Hematopoietic multipotent progenitor cell treated with erythropoietin and hydrocortisone succinate and interleukin-3 and kit ligand, for 15 days (in vitro differentiated cells): ENCODE measurements around the gene LRCH3.
"Not testable (repeated sequence)": the region's sequence is repeated elsewhere in the genome, so short reads cannot be mapped to it uniquely, and the experiment has no call there.

Experiments used
- DNase-seq: peaks from one replicate; pipeline ENCODE4 v3.0.0-alpha.2; 2015; ENCODE audit warnings: low spot score

LRCH3 gene

DNA sequence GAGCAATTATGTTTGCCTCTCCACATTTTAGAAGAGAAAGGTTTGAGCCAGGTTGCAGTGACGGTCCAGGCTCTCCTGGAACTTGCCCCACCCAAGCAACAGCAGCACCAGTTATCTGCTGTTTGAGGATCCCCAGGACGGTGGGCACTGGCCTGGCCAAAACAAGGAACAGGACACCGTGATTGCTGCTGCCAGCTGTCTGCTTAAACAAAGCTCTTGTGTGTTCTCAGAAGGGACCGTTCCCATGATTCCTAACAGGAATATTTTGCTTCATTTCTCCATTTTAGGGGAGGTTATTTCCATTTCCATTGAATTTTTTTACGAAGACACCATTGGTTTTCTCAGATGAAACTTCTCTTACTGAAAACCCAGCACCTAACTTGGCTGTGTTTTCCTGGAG, 92.5 kb downstream of the LRCH3 start:
- DNase-seq = no peak

DNA sequence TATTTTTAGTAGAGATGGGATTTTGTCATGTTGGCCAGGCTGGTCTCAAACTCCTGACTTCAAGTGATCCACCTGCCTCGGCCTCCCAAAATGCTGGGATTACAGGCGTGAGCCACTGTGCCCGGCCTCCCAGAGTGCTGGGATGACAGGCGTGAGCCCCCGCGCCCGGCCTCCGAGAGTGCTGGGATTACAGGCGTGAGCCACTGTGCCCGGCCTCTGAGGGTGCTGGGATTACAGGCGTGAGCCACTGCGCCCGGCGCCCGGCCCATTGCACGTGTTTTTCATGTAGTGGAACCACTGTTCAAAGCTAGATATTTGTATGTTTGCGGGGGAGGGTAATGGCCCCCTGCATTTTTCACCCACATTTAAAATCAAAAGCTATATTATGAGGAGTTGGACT, 93.3 kb downstream of the LRCH3 start:
- DNase-seq = not testable (repeated sequence)

DNA sequence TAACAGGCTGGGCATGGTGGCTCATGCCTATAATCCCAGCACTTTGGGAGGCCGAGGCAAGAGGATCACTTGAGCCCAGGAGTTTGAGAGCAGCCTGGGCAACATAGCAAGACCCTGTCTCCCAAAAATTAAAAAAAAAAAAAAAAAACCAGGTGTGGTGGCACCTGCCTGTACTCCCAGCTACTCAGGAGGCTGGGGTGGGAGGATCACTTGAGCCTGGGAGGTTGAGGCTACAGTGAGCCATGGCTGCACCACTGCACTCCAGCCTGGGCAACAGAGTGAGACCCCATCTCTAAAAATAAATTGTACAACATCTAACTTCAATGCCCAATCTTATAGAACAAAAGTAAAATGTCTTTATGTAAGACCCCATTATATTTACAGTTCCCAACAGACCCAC, 95.0 kb downstream of the LRCH3 start:
- DNase-seq = not testable (repeated sequence)

DNA sequence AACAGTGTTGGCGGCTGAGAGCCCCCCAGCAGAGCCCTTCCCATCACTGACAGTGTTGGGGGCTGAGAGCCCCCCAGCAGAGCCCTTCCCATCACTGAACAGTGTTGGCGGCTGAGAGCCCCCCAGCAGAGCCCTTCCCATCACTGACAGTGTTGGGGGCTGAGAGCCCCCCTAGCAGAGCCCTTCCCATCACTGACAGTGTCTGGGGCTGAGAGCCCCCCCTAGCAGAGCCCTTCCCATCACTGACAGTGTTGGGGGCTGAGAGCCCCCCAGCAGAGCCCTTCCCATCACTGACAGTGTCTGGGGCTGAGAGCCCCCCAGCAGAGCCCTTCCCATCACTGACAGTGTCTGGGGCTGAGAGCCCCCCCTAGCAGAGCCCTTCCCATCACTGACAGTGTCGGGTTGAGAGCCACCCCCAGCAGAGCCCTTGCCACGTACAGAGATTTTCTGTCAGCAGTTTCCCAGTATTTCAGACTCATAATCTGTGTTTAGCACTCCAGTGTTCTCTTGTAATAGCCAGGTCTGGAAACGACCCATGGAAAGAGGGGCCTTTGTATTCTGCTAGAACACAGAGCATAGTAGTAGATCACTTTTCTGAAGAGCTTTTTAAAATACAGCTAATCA, 96.5 kb downstream of the LRCH3 start:
- not testable (repeated sequence) for DNase-seq

DNA sequence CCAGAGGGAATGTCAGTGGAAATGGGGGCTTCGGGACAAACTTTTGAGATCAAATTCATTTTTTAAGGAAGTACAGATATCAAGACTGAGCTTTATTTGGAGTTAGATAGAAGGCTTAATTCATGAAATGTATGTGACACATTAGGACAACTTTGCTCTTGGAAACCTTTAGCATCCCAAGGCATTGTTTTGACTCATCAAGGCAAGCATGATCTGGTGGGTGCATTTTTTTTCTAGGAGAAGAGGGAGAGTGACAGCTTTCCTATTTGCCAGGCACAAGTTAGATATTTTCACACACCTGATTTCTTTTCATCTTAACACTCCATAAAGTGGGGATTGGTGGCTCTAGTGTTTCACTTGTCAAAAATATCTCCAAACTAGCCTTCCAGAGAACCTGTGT, 97.5 kb downstream of the LRCH3 start:
- no peak for DNase-seq

DNA sequence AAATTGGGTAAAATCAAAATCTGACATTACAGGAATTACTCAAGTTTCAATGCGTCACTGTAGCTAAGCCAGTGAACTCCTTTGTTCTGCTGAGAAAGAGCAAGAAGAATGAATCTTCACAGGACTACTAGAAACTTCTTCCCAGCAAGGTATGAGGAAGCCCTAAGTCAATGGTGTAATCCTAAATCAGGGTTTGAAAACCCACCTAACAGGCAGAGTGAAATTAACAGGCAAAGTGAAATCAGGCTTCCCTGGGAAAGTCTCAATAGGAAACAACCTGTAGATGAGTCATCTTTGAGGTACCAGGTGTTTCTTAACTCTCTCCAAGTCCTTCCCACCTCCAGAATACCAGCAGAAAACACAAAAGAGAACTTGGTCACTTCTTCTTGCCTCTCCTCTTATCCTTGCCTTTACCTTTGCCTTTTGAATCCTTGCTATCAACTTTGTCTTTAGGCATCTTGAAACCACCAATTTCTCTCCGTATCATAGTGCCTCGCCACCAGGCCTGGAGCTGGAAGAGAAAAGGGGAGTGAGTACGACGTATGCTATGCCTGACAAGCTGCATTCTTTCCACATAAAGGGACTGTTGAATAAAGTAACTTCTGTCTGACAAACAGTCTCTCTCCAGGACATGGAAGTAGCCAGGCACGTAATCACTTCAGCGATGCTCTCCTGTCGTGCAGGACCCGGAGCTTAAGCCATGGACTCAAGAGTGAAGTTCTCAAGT, 98.3 kb downstream of the LRCH3 start:
- no peak for DNase-seq

DNA sequence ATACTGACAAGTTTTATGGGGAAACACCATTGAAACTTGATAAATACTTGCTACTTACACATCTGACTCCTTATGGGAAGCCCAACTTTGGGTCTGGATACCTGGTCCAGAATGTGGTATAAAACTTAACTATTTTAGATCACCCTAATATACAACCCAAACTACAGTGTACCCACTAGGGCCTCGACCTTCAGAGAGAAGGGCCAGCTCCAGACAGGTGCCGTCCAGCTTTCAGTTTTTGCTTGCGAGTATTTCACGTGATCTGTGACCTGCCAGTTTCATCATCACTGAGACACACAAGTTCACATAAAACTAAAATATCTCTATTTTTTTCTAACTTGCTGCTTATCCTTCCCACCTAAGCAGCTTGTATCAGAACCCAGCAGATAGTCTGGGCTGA, 99.6 kb downstream of the LRCH3 start:
- no peak for DNase-seq

DNA sequence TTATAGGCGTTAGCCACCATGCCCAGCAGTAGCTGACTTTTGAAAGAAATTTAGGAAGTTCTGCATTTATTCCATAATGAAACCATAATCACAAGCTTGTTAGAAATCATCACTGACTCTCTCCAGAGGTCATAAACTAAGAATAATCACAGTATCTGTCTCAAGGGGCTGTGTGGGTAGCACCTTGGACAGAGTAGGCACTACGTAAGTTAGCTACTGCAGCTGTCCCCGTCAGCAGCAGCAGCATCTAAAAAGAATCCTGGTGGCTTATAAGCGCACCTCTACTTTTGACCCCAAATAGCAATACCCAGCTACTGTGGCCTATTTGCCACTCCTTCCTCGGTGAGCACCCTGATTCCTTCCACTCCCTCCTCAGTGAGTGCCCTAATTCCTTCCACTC, 101.1 kb downstream of the LRCH3 start:
- no peak for DNase-seq

DNA sequence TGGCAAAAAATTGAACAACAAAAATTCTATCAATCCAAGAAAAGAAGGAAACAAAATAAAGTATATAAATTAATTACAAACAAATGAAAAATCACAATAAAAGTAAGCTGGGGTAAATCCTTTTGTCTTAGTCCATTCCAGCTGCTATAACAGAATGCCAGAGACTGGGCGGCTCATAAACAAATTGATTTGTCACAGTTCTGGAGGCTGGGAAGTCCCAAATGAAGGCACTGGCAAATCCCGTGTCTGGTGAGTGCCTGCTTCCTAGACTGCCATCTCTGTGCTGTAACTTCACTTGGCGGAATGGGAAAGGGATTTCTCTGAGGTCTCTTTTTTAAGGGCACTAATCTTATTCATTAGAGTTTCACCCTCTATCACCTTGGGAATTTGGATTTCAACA, 105.4 kb downstream of the LRCH3 start:
- DNase-seq = no peak

DNA sequence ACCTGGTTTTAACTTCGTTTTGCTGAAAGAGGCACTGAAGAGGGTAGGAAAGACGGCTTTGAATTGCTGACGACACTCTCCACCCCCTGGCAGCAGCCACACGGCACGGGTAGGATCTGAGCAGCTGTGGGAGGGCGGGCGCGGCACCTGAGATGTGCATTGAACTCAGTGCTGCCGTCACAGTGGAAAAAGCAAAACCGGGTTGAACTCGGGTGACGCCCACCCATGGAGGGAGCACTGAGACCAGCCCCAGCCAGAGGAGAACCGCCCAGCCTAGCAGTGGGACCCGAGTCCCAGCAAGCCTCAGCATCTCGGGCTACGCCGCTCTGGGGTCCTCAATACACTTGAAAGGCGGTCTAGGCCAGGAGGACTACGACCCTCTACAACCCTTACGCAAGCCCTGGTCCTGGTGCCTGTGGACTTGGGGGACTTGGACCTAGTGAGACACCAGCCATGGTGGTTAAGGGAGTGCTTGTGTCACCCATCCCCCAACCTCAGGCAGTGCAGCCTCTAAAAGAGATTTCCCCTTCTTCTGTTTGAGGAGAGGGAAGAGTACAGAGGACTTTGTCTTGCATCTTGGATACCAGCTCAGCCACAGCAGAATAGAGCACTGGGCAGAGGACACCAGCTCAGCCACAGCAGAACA, 108.9 kb downstream of the LRCH3 start:
- no peak for DNase-seq

DNA sequence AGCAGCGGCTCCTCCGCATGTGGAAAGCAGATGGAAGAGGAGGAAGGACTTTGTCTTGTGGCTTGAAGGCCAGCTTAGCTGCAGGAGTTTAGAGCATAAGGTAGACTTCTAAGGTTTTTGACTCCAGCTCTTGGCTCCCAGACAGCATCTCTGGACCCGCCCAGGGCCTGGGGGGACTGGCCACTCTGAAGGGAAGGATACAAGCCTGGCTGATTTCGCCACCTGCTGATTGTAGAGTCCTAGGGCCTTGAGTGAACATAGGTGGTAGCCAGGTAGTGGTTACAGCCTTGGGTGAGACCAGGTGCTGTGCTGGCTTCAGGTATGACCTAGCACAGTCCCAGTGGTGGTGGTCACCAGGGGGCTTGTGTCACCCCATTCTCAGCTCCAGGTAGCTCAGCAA, 110.6 kb downstream of the LRCH3 start:
- no peak for DNase-seq

DNA sequence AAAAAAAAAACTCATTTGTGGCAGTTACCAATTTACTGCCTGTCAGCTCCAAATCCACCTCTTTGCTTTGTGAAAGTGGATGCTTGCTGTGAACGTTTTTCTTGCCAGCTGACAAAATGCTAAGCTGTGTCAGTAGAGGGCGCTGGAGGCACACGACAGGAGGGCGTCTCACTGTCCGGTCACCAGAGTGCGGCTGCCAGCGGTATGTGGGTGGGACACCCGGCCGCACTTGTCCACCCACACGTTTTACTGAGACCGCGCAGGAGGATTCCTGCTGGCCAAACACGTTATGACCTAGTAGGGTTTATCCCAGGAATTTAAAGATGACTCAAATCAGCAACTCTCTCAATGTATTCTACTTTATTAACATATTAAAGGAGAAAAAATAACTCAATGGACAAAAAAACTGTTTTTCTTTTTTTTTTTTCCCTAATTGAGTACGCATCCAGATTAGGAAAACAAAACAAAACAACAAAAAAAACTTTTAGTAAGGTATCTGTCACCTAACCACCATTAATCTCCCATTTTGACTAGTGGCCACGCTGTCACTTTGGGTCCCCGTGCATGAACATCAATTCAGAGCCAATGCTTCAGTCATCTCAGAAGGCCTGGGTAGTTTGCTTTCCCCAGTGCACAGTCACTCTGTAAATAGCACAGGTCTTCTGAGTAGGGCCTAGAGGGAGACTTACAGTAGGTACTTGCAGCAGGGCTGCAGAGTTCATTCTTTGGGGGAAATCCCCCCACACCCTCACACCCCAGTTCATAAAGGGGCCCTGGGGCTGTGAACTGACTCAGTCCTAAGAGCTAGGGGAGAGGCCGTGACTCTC, 115.2 kb downstream of the LRCH3 start:
- DNase-seq = peak; percentile 72

DNA sequence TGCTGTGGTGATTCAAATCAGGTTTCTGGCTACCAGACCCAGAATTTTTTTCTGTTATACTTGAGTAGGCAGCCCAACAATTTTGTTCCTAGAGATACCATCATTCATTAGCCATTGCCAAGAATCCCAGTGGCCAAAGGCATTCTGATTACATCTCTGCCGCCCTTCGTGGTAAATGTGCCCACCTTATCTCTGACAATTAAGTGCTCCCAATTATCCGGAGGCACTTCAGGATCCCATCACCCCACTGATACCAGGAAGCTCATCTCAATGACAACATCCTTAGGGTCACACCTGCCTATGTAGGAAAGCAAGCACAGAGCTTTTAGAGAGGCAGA, 115.8 kb downstream of the LRCH3 start:
- DNase-seq = no peak

DNA sequence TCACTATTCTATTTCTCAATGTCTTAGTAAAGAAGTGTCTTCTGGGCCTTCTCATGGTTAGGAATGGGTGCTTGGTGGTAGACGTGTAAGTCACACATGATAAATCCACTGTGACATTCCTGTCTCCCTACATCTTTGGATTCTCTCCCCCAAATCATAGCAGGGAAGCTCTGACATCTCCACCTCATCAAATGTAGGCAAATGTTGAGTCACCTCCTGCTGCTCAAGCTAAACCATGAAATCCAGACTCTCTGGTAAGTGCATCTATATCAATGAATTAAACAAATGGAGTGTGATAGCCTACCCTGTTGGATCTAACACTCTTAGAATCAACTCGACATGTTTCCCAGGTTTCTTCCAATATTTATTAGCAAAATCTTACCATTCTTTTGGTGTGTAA, 116.1 kb downstream of the LRCH3 start:
- DNase-seq = no peak

DNA sequence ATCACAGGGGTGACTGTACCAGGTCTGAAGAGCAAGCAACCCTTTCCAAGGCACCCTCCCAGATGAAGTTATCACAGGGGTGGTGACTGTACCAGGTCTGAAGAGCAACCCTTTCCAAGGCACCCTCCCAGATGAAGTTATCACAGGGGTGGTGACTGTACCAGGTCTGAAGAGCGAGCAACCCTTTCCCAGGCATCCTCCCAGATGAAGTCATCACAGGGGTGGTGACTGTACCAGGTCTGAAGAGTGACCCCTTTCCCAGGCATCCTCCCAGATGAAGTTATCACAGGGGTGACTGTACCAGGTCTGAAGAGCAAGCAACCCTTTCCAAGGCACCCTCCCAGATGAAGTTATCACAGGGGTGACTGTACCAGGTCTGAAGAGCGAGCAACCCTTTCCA, 117.5 kb downstream of the LRCH3 start:
- DNase-seq = not testable (repeated sequence)

DNA sequence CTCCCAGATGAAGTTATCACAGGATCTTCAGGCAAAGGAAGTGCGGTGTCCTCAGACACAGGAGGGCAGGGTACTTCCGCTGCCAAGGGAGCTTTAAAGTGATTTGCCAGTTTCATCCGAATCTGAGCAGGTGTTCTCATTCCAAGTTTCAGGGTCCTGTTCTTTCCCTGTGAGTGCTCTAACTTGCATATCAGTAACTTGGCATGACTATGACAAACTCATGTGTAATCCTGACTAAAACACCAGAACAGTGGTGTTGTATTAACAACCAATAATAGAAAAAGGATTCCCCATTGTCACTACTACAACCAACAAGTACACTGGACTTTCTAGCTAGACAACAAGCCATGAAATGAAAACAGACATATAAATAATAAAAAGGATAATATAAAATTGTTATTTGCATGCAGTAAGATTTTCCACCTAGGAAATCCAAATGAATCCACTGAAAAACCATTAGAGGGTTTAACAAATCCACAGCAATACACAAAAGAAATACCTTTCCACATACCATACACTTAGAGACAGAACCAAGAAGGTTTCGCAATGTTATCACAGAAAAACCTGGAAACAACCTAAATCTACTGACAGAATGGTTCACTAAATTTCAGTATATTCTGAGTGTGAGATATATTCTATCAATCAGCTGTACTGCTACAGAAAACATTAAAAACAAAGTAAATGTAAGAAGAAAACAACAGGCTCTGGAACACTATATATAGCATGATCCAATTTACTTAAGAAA, 118.1 kb downstream of the LRCH3 start:
- DNase-seq = no peak

DNA sequence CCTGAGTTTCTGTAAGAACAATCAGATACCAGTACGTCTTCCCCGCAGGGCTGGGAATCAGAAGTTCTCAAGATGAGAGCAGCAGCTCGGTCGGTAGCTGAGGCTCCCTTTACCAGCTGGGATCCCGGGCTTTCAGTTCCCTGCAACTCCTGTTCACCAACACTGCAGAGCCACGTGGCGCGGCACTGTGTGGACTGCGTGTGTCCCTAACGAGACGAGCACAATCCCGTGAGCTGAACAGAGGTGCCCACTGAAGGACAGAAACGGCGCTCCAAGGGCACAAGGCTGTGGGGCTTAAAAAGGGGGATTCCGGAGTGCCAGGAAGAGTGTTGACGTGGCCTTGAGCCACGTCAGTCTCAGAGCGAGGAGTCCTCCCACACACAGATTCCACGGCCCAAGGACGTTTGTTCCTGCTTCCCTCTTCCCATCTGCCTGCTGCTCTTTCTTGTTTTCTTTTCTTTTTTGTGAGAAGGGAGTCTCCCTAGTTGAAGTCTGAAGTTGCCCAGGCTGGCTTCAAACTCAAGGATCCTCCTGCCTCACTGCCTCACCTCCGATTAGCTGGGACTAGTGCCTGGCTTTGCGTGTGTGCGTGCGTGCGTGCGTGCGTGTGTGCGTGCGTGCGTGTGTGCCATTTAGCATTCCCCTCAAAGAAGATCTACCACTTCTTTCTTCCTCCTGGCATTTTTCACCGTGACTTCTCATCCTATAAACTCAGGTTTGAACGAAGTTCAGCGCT, 121.9 kb downstream of the LRCH3 start:
- DNase-seq = no peak

DNA sequence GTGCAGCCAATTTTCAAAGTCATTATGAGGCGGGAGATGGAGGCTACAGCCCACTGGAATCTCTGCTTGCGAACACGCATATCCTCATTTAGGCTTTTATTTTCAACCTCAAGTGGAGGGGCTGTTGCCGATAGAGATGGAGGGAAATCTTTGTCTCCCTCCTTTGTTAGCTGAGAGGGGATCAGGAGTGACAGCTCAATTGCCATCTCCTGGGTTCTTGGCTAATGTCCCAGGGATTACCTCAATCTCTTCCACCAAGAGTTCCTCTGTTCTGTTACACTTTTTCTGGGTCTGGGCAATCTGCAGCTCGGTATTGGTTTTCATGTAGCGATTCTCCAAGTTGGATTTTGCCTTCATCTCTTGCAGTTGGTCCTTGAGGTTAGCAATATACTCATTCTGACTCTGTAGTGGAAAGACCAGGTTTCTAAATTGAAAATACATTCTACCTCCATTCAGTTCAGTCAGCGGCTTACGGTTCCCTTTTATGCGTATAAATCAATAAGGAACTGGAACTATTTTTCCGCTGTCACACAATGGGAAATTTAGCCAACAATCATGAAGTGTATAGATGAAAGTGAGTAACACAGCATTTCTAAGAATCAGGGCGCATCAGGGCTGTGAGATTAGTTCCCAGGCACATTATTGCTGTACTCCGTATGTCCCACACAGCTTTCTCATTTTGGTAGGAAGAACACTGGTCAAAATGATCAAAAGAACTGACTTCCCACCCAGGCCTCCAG, 122.8 kb downstream of the LRCH3 start:
- no peak for DNase-seq

DNA sequence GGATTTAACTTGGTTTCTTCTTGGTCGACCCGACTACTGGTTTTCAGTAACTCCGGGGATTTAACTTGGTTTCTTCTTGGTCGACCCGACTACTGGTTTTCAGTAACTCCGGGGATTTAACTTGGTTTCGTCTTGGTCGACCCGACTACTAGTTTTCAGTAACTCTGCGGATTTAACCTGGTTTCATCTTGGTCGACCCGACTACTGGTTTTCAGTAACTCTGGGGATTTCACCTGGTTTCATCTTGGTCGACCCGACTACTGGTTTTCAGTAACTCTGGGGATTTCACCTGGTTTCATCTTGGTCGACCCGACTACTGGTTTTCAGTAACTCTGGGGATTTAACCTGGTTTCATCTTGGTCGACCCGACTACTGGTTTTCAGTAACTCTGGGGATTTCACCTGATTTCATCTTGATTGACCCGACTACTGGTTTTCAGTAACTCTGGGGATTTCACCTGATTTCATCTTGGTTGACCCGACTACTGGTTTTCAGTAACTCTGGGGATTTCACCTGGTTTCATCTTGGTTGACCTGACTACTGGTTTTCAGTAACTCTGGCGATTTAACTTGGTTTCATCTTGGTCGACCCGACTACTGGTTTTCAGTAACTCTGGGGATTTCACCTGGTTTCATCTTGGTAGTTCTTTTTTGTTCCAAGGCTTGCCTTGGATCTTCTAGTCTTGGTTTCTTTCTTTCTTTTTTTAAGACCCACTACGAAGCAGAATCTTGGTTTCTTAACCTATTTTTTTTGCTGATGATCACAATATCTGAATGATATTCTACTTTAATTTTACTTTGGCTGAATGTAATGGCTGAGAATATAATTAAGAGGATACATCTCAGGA, 130.6 kb downstream of the LRCH3 start:
- DNase-seq = not testable (repeated sequence)

DNA sequence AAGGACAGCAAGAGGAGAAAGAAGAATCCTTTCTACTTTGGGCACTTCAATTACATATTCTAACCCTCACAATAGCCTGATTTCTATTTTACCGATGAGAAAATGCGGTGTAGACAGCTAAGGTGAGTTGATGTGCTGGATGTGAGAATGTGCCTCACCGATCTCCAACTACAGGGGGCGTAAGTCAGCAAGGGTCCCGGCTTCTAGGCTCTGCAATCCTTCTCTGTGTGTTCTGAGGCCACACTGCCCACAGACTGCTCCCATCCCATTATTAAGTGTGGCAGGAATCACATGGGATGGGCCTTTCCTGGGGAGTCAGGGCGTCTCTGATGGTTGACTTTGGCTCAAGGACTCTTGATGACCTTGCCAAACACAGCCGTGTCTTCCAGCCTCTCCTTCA, 135.4 kb downstream of the LRCH3 start:
- DNase-seq = no peak
